ENCODE results near the gene IRF2BP2. TPM values are rescaled to one million over a fixed set of nuclear protein-coding genes. Genes with fewer than 3 reads are reported as not detected.

Gene IRF2BP2
- total and polyA plus RNA-seq, 2 of the 13 experiments (the other 11 are each of a cell fraction or from before 2014, with no cell fraction given) = 140 to 147 TPM

- TF ChIP-seq LCORL (IDR thresholded peaks at IDR 0.05) = peak; percentile 83
- peak; percentile 93 for TF ChIP-seq LCORL (CRISPR knock-in tag; IDR thresholded peaks at IDR 0.05)
- TF ChIP-seq ZNF788 (CRISPR knock-in tag; IDR thresholded peaks at IDR 0.05; ENCODE audit: borderline replicate concordance) = peak; percentile 97; the same call in 1 of the 2 replicates
- TF ChIP-seq ZNF225 (CRISPR knock-in tag; IDR thresholded peaks at IDR 0.05) = no peak
- peak; percentile 91; the same call in 1 of the 2 replicates for TF ChIP-seq MYC (CRISPR knock-in tag; IDR thresholded peaks at IDR 0.05; ENCODE audit: borderline replicate concordance)
- TF ChIP-seq PTBP1 (IDR thresholded peaks at IDR 0.05; ENCODE audit: low read depth, low read length, poor library complexity, severe bottlenecking) = no peak
- TF ChIP-seq GZF1 (CRISPR knock-in tag; IDR thresholded peaks at IDR 0.05) = no peak; the same call in 1 of the 2 replicates
- peak; percentile 98 for TF ChIP-seq MIXL1 (CRISPR knock-in tag; IDR thresholded peaks at IDR 0.05)
- TF ChIP-seq TFDP2 (CRISPR knock-in tag; IDR thresholded peaks at IDR 0.05) = peak; percentile 70
- TF ChIP-seq ZSCAN31 (CRISPR knock-in tag; IDR thresholded peaks at IDR 0.05; ENCODE audit: low read depth) = peak; percentile 98
- TF ChIP-seq ZNF704 (CRISPR knock-in tag; IDR thresholded peaks at IDR 0.05; ENCODE audit: borderline replicate concordance) = no peak
- peak; percentile 86 for TF ChIP-seq ZNF646 (CRISPR knock-in tag; IDR thresholded peaks at IDR 0.05)
- TF ChIP-seq BCLAF1 (IDR thresholded peaks at IDR 0.05) = no peak
- no peak for TF ChIP-seq ZNF432 (CRISPR knock-in tag; IDR thresholded peaks at IDR 0.05; ENCODE audit: borderline replicate concordance)
- peak; percentile 87 for TF ChIP-seq ATF1 (CRISPR knock-in tag; IDR thresholded peaks at IDR 0.05)
- no peak for TF ChIP-seq FOXM1 (CRISPR knock-in tag; IDR thresholded peaks at IDR 0.05)
- peak; percentile 98 for TF ChIP-seq ZFP36L1 (CRISPR knock-in tag; IDR thresholded peaks at IDR 0.05)
- TF ChIP-seq ZNF580 (CRISPR knock-in tag; IDR thresholded peaks at IDR 0.05; ENCODE audit: borderline replicate concordance, low read depth) = peak; percentile 93
Measured at GRCh38 chr1:234643111-234643849, 33.3 kb upstream of the IRF2BP2 start (continued).

Data from HepG2 (cell line).